ENCODE data around the gene IMMP2L.

The IMMP2L gene

GRCh38 chr7:111067251-111067650 lies 495.0 kb downstream of the IMMP2L start:
- DNase-seq: no peak

GRCh38 chr7:111063166-111063565 lies 499.1 kb downstream of the IMMP2L start:
- DNase-seq: no peak

GRCh38 chr7:111059833-111060232 lies 502.5 kb downstream of the IMMP2L start:
- DNase-seq: peak in 1 of 2 donors; percentile 23

GRCh38 chr7:111057066-111057465 lies 505.2 kb downstream of the IMMP2L start:
- no peak for DNase-seq

GRCh38 chr7:111056371-111056770 lies 505.9 kb downstream of the IMMP2L start:
- no peak for DNase-seq

- no peak for DNase-seq
Observed at GRCh38 chr7:111053035-111053434, 509.3 kb downstream of the IMMP2L start.

GRCh38 chr7:111051832-111052231 lies 510.5 kb downstream of the IMMP2L start:
- DNase-seq: no peak

- no peak for DNase-seq
Observed at GRCh38 chr7:111050875-111051416, 511.3 kb downstream of the IMMP2L start.

- no peak for DNase-seq
Observed at GRCh38 chr7:111049971-111050680, 512.2 kb downstream of the IMMP2L start.

- DNase-seq: no peak
Observed at GRCh38 chr7:111047595-111047994, 514.7 kb downstream of the IMMP2L start.

GRCh38 chr7:111045449-111045848 lies 516.8 kb downstream of the IMMP2L start:
- DNase-seq: no peak

GRCh38 chr7:111043561-111043960 lies 518.7 kb downstream of the IMMP2L start:
- no peak for DNase-seq

GRCh38 chr7:111042842-111043241 lies 519.5 kb downstream of the IMMP2L start:
- no peak for DNase-seq

GRCh38 chr7:111041577-111041976 lies 520.7 kb downstream of the IMMP2L start:
- DNase-seq: no peak

GRCh38 chr7:111038185-111038584 lies 524.1 kb downstream of the IMMP2L start:
- no peak for DNase-seq

- no peak for DNase-seq
Observed at GRCh38 chr7:111031916-111032315, 530.4 kb downstream of the IMMP2L start.

- no peak for DNase-seq
Observed at GRCh38 chr7:111030336-111030735, 532.0 kb downstream of the IMMP2L start.

GRCh38 chr7:111029574-111030251 lies 532.6 kb downstream of the IMMP2L start:
- DNase-seq: peak in 1 of 2 donors; percentile 2

- no peak for DNase-seq
Observed at GRCh38 chr7:111029141-111029572, 533.1 kb downstream of the IMMP2L start.

- no peak for DNase-seq
Observed at GRCh38 chr7:111027396-111027795, 534.9 kb downstream of the IMMP2L start.

GRCh38 chr7:111026806-111027205 lies 535.5 kb downstream of the IMMP2L start:
- DNase-seq: no peak

GRCh38 chr7:111026343-111026742 lies 535.9 kb downstream of the IMMP2L start:
- DNase-seq: no peak

GRCh38 chr7:111025006-111025405 lies 537.3 kb downstream of the IMMP2L start:
- DNase-seq: no peak

Measured in hippocampal formation (tissue), 2 donors.